ENCODE results near the gene CNTN4.
A peak's percentile ranks its signal among the peaks of the same experiment; 100 is the strongest.

The CNTN4 gene

DNA sequence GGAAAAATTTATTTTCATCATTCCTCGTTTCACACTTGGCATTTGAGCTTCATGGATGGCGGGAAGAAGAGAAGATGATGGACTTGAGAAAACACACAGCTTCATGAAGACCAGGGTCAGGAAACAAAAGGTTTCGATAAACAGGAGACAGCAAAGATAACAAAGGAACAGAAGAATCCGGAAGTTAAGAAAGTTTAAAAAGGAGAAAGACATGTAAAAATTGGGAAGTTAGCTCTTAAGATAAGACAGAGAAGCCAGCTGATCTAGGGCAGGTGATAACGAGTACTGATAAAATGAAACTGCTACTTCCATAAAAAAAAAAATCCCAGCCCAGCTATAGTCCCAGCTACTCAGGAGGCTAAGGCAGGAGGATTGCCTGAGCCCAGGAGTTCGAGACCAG is 987.6 kb downstream of the CNTN4 start:
- Histone ChIP-seq H3K4me2 (ENCODE audit: low read depth, low read length) (no peak overlapping the region), H2AFZ (ENCODE audit: low read length) (no peak overlapping the region), H3K9me2 (replicated peaks; ENCODE audit: insufficient read depth, low read length) (no peaks in the 10 kb centered on the region), H4K20me1 (ENCODE audit: insufficient read depth, low read length) (no peaks in the 10 kb centered on the region), H3K36me3 (replicated peaks; ENCODE audit: insufficient read depth, low read length) (no peaks in the 10 kb centered on the region), H3K27ac (ENCODE audit: low read length) (no peak overlapping the region), H3F3A (ENCODE audit: insufficient read depth, low read length) (peaks cover 19% of the 10 kb centered on the region), H3K79me2 (ENCODE audit: low read length) (no peaks in the 10 kb centered on the region), H3K4me1 (ENCODE audit: low read length) (peaks cover 35% of the 10 kb centered on the region), H3K4me3 (ENCODE audit: low read length) (no peak overlapping the region), H3K9ac (ENCODE audit: low read length) (no peak overlapping the region), H3K27me3 (replicated peaks; ENCODE audit: insufficient read depth, low read length) (no peaks in the 10 kb centered on the region), H3K9me3 (replicated peaks; ENCODE audit: insufficient read depth, low read length) (no peaks in the 10 kb centered on the region)
- TF ChIP-seq EZH2 (optimal IDR thresholded peaks at IDR 0.05; ENCODE audit: low read depth, low read length) (no peak), EZH2phosphoT487 (IDR thresholded peaks at IDR 0.05; ENCODE audit: low read length) (no peak)
- no peak for DNase-seq

DNA sequence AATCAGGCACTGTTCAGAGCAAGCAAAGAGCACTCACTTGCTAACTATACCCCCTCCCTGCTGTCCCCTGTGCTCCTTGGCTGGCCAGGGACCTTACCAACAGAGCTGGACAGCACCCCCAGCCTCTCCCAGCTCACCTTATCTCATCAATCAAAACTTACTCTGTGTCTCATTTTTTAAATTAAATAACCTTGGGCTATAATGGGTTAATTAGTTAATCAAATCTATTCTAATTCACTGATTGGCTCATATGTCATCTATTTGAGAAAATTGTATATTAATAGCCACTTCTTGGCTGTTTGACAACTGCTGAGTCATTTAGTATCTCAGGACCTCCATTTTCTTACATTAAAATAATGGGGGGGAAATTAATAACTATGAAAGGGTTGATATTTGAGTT is 988.6 kb downstream of the CNTN4 start:
- Histone ChIP-seq H3K4me2 (ENCODE audit: low read depth, low read length) (no peak overlapping the region), H3K27ac (ENCODE audit: low read length) (peak overlapping the region; percentile 77; the same call in 1 of the 2 replicates), H3K79me2 (ENCODE audit: low read length) (no peaks in the 10 kb centered on the region), H3K36me3 (replicated peaks; ENCODE audit: insufficient read depth, low read length) (no peaks in the 10 kb centered on the region), H3K9me2 (replicated peaks; ENCODE audit: insufficient read depth, low read length) (no peaks in the 10 kb centered on the region), H3F3A (ENCODE audit: insufficient read depth, low read length) (peaks cover 11% of the 10 kb centered on the region; the same call in 1 of the 2 replicates), H3K9me3 (replicated peaks; ENCODE audit: insufficient read depth, low read length) (no peaks in the 10 kb centered on the region), H3K4me1 (ENCODE audit: low read length) (peaks cover 34% of the 10 kb centered on the region), H3K27me3 (replicated peaks; ENCODE audit: insufficient read depth, low read length) (no peaks in the 10 kb centered on the region), H3K9ac (ENCODE audit: low read length) (no peak overlapping the region), H4K20me1 (ENCODE audit: insufficient read depth, low read length) (no peaks in the 10 kb centered on the region), H2AFZ (ENCODE audit: low read length) (no peak overlapping the region), H3K4me3 (ENCODE audit: low read length) (no peak overlapping the region)
- TF ChIP-seq EZH2 (optimal IDR thresholded peaks at IDR 0.05; ENCODE audit: low read depth, low read length) = no peak
- TF ChIP-seq EZH2phosphoT487 (IDR thresholded peaks at IDR 0.05; ENCODE audit: low read length) = no peak
- TF ChIP-seq, protein P1, sequence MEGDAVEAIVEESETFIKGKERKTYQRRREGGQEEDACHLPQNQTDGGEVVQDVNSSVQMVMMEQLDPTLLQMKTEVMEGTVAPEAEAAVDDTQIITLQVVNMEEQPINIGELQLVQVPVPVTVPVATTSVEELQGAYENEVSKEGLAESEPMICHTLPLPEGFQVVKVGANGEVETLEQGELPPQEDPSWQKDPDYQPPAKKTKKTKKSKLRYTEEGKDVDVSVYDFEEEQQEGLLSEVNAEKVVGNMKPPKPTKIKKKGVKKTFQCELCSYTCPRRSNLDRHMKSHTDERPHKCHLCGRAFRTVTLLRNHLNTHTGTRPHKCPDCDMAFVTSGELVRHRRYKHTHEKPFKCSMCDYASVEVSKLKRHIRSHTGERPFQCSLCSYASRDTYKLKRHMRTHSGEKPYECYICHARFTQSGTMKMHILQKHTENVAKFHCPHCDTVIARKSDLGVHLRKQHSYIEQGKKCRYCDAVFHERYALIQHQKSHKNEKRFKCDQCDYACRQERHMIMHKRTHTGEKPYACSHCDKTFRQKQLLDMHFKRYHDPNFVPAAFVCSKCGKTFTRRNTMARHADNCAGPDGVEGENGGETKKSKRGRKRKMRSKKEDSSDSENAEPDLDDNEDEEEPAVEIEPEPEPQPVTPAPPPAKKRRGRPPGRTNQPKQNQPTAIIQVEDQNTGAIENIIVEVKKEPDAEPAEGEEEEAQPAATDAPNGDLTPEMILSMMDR (IDR thresholded peaks at IDR 0.05; ENCODE audit: low read length) = no peak
- no peak for DNase-seq

DNA sequence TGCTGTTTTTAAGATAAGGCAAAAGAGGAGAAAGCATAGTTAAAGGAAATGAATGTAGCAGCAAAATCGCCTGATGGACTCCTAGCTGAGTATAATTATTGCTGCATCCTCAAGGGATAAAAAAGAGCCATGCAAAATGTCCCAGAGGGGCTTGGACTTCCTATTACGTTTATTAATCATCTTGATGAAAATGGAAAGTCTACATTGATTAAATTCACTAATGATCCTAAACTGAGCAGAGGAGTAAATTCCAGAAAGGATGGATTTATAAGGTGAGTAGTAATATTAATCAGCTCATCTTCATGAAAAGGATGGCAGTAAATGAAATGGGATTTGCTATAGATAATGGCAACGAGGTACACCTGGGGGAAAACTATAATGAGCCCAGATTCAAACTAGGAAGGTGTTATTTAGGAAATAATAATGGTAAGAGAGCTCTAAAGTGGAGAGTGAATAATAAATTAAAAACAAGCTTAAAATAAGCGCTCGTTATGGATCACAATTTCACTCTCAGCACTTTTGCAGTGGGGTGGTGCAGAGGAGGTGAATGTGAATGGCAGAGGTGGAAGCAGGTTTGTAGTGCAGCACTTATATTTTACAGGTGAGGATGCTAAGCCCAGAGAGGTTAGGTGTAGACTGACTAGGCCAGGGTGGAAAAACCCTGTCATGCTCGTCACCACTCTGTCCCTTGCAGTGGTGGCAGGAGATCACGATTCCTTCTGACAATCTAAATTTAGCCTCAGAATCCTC is 989.2 kb downstream of the CNTN4 start:
- DNase-seq = peak; percentile 10
- no peak for TF ChIP-seq EZH2phosphoT487 (IDR thresholded peaks at IDR 0.05; ENCODE audit: low read length)
- TF ChIP-seq EZH2 (optimal IDR thresholded peaks at IDR 0.05; ENCODE audit: low read depth, low read length) = no peak
- TF ChIP-seq, protein P1 (IDR thresholded peaks at IDR 0.05; ENCODE audit: low read length) = no peak
- no peaks in the 10 kb centered on the region for H3K36me3 ChIP-seq (replicated peaks; ENCODE audit: insufficient read depth, low read length)

DNA sequence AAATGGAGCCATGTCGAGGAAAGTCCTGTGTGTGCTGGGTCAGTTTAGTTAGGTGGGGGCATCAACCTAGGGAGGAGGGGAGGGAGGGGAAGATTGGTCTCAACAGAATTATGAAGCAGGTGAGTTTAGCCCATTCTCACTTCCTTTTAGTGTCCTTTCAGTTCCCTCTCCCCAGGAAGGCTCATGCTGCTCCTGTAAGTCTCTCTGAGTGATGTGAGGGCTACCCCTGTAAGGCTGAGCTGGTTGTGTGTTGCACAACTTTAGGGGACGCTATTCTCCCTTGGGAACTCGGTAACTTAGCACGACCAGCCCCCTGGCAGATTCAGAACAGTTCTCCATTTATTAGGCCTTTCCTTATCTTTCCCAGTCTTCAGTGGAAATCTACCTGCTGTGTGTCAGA is 990.4 kb downstream of the CNTN4 start:
- no peaks in the 10 kb centered on the region for H3K9me3 ChIP-seq (replicated peaks; ENCODE audit: insufficient read depth, low read length)
- H2AFZ ChIP-seq (ENCODE audit: low read length) = no peak overlapping the region
- peak; percentile 45 for DNase-seq
- no peak overlapping the region for H3K9ac ChIP-seq (ENCODE audit: low read length)
- H3K4me1 ChIP-seq (ENCODE audit: low read length) = peaks cover 22% of the 10 kb centered on the region
- no peaks in the 10 kb centered on the region for H3K27me3 ChIP-seq (replicated peaks; ENCODE audit: insufficient read depth, low read length)
- H3K9me2 ChIP-seq (replicated peaks; ENCODE audit: insufficient read depth, low read length) = no peaks in the 10 kb centered on the region
- H3K79me2 ChIP-seq (ENCODE audit: low read length) = no peaks in the 10 kb centered on the region
- no peak overlapping the region for H3K4me3 ChIP-seq (ENCODE audit: low read length)
- H4K20me1 ChIP-seq (ENCODE audit: insufficient read depth, low read length) = no peaks in the 10 kb centered on the region
- peaks cover 11% of the 10 kb centered on the region; the same call in 1 of the 2 replicates for H3F3A ChIP-seq (ENCODE audit: insufficient read depth, low read length)
- TF ChIP-seq EZH2 (optimal IDR thresholded peaks at IDR 0.05; ENCODE audit: low read depth, low read length) (no peak), EZH2phosphoT487 (IDR thresholded peaks at IDR 0.05; ENCODE audit: low read length) (no peak)
- TF ChIP-seq, protein P1 (IDR thresholded peaks at IDR 0.05; ENCODE audit: low read length) = peak; percentile 12; the same call in 1 of the 2 replicates
- H3K36me3 ChIP-seq (replicated peaks; ENCODE audit: insufficient read depth, low read length) = no peaks in the 10 kb centered on the region
- H3K4me2 ChIP-seq (ENCODE audit: low read depth, low read length) = peak overlapping the region; percentile 47
- H3K27ac ChIP-seq (ENCODE audit: low read length) = peak overlapping the region; percentile 77; the same call in 1 of the 2 replicates

More for the DNA sequence above, 989.2 kb downstream of the CNTN4 start:
- Histone ChIP-seq H3K4me1 (ENCODE audit: low read length) (peaks cover 27% of the 10 kb centered on the region), H3F3A (ENCODE audit: insufficient read depth, low read length) (peaks cover 11% of the 10 kb centered on the region; the same call in 1 of the 2 replicates), H3K9me2 (replicated peaks; ENCODE audit: insufficient read depth, low read length) (no peaks in the 10 kb centered on the region), H3K9ac (ENCODE audit: low read length) (no peak overlapping the region), H2AFZ (ENCODE audit: low read length) (no peak overlapping the region), H3K79me2 (ENCODE audit: low read length) (no peaks in the 10 kb centered on the region), H3K9me3 (replicated peaks; ENCODE audit: insufficient read depth, low read length) (no peaks in the 10 kb centered on the region), H3K4me3 (ENCODE audit: low read length) (no peak overlapping the region), H3K4me2 (ENCODE audit: low read depth, low read length) (peak overlapping the region; percentile 47; the same call in 1 of the 2 replicates), H4K20me1 (ENCODE audit: insufficient read depth, low read length) (no peaks in the 10 kb centered on the region), H3K27me3 (replicated peaks; ENCODE audit: insufficient read depth, low read length) (no peaks in the 10 kb centered on the region), H3K27ac (ENCODE audit: low read length) (peak overlapping the region; percentile 77)
